ENCODE measurements around the gene PDLIM5. TPM values are rescaled to one million over a fixed set of nuclear protein-coding genes. Genes with fewer than 3 reads are reported as not detected.
"Not testable (repeated sequence)": the region's sequence is repeated elsewhere in the genome, so short reads cannot be mapped to it uniquely, and the experiment has no call there.

Gene PDLIM5
- total RNA-seq, 1 donor from 2014 or later, result 1,169 TPM

DNA sequence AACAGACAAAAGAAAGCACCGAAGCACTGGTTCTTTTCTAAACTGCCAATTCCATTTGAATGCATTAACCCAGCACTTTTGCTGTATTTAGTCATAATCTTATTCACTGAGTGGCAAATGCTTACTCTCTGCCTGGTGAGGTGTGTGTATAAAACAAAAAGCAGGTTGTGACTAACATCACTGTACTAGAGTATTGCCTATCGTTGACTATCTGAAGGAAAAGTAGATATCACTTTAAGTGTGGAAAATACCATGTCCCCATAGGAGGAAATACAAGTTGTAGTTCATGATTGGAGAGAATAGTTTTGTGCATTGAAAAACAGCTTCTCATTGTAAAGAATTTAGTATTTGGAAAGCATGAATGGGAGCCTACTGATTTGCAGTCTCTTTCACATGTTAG is 2.7 kb downstream of the PDLIM5 start:
- ATAC-seq (no peak), DNase-seq (no peak)
- intact Hi-C loops (cut with micrococcal nuclease), result loop anchor here (5.0 to 10.0 kb wide), 2 partner anchors 42 to 90 kb away; no protein-coding TSS in a partner anchor

DNA sequence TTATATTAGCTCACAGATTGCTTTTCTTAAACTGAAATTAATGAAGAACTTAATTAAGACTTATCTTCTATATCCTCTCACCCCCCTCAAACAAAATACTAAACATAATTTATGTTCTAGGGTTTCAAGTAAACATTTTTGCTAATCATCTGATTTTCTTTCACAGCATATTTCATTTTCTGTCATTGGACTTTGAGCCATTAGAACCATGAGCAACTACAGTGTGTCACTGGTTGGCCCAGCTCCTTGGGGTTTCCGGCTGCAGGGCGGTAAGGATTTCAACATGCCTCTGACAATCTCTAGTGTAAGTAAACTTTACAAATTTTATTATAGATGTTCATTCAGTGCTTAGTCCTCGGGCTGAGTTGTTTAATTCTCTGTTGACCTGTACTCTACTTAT is 3.3 kb downstream of the PDLIM5 start:
- intact Hi-C loops (cut with micrococcal nuclease), result loop anchor here (10.0 kb wide), 1 partner anchor 90 kb away; no protein-coding TSS in a partner anchor
- no peak for ATAC-seq
- peak; percentile 68 for DNase-seq

DNA sequence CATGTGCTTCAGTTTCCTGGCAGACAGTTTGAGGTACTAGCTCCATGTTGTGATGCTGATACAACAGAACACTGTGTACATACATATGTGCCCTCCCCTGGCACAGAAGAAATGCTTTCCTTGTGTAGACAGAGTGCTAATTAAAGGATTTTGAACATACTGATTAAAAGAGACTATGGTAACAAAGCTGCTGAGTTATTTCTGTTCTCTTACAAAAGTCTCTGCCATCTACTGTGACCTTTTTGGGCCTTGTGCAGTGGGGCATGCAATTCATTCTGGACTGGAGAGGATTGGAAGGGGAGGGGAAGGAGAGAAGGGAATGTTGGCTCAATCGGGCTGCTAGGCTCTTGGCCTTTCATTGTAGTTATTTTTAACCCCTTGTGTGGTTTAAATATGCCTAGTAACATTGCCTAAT is 6.0 kb downstream of the PDLIM5 start:
- ATAC-seq, result peak; percentile 90
- intact Hi-C loops (cut with micrococcal nuclease), result loop anchor here (10.0 kb wide), 1 partner anchor 87 kb away; no protein-coding TSS in a partner anchor
- DNase-seq, result no peak

DNA sequence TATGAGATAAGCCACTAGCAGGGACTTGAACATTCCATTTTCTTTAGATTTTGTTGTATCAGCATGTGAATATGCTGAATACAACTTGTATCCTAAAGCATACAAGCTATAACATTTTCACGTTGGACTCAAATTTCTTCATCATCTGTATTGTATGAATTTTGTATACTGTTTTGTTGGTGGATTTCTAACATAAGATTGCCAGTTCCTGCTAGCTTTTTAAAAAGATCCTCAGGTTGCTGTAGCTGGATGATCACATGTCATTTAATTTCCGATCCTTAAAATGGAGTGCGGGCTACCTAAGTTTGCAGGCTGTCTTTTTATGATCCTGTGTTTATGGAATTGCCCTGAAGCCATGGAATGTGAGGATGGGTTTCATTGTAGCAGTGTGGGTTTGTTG is 6.9 kb downstream of the PDLIM5 start:
- ATAC-seq, result no peak
- no peak for DNase-seq
- intact Hi-C loops (cut with micrococcal nuclease), result loop anchor here (10.0 kb wide), 1 partner anchor 86 kb away; no protein-coding TSS in a partner anchor

DNA sequence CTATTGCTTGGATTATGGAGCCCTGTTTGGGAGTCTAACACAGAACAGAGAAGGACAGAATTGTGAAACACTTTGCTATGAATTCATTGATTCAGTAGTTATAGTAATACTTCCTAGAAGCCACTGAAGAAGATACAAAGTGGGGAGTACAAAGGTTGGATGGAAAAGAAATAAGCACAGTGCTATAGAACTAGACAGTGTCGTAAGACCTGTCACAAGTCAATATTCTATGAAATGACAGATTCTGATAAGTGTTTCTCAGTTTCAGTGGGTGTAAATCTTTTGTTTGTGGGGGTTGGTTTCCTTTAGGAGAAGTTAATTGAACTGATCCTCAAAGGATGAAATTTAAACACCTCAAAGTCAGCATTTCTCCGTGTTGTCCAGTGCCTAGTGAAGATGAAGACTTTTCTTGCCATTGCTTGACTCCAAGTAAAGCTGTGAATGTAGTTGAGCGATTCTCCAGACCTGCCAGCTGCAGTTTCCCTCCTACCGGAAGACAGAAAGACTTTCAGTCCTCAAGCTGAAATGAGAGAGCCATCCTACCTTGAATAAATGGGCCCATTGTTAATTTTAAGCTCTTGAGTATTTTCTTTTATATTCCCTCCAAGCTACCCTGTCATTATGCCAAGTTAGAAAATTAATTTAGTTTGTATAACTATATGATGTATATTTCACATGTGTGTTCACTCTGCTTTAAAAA is 7.9 kb downstream of the PDLIM5 start:
- intact Hi-C loops (cut with micrococcal nuclease), result loop anchor here (10.0 kb wide), 1 partner anchor 85 kb away; no protein-coding TSS in a partner anchor
- DNase-seq (no peak), ATAC-seq (no peak)

DNA sequence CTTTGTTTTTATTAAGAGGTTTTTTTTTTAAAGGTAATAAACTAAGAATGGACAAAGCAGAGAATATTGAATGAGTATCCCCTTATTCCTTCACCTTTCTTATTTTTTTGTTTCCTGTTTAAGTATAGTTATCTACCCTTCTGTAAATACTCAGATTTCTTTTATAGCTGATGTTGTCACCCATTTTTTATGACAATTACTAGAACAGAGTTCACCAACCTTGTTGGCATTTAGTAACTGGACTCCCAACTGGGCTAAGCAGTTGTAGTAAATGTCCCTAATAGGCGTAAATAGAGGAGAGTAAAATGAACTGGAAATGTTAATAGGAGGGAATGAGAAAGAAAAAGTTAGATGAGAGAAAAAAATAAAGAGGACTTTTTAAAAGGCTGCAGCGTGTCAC is 9.8 kb downstream of the PDLIM5 start:
- no peak for DNase-seq
- intact Hi-C loops (cut with micrococcal nuclease), result no loop called here
- no peak for ATAC-seq

DNA sequence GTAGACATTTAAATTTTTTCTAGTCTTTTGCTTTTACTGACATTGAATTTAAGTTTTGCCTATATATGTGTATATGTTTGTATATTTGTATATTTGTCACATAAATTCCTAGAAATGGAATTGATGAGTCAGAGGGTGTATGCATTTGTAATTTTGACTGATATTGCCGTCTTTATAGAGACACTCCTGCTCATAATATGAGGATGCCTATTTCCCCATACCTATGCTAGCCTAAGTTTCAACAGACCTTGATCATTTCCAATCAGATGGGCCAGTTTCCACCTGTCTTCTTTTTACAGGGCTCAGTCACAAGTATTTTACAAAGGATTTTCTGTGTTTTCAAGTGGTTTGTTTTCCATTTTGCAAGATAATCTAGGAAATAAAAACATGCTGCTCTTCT is 10.8 kb downstream of the PDLIM5 start:
- DNase-seq, result no peak
- intact Hi-C loops (cut with micrococcal nuclease), result no loop called here
- no peak for ATAC-seq

DNA sequence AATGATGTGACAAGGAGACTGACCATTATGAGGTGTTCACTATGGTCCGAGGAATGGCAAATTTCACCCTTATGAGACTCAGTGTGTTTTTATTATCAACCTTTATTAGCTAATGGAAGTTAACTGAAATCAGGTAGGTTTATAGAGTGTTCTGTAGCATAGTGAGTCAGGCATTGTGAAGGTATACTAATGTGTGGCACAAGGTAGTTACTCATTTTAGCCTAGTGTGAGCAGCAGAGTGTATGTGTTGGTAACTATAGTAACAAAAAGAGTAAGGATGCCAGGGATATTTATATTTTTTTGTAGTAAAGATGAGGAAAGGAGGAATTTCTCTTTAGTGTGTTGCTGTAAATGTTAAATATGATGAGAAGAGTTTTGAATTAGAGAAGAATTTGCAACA is 12.0 kb downstream of the PDLIM5 start:
- no peak for ATAC-seq
- intact Hi-C loops (cut with micrococcal nuclease), result no loop called here

DNA sequence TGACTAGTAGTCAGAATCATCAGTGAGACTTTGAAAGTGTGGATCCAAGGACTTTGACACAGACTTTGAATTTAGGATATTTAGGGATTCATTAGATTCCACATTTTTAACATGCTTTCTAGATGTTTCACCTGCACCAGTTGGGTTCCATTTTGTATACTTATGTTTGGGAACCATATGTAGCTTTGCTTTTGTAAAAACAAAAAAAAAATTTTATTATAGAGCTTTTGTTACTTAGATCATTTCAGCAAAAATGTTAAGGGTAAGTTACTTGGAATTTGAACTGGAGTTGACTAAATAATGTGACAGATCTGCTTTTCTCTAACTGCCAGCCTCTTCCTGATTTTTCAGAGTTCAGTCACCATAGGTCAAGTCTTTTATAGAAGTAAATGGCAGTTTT is 14.6 kb downstream of the PDLIM5 start:
- ATAC-seq (no peak), DNase-seq (no peak)
- intact Hi-C loops (cut with micrococcal nuclease), result no loop called here

More for the DNA sequence above, 12.0 kb downstream of the PDLIM5 start:
- no peak for DNase-seq

DNA sequence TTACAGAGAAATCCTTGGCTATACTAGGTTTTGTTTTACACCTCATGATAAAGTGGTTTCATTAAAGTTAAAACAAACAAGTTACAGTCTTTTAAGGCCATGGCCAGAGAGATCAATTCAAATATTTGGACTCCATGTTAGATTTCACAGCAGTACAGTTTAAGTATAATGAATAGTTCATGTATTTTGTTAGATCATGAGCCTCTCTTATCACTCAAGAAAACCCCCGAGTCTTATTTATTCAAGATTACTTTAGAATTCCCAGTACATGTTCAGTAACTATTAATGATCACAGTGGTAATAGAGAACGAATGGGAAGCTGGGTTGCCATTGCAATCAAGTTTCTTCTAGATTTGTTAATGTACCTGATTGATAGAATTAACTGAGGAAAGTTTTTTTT is 15.2 kb downstream of the PDLIM5 start:
- ATAC-seq (no peak), DNase-seq (no peak)
- intact Hi-C loops (cut with micrococcal nuclease), result no loop called here

DNA sequence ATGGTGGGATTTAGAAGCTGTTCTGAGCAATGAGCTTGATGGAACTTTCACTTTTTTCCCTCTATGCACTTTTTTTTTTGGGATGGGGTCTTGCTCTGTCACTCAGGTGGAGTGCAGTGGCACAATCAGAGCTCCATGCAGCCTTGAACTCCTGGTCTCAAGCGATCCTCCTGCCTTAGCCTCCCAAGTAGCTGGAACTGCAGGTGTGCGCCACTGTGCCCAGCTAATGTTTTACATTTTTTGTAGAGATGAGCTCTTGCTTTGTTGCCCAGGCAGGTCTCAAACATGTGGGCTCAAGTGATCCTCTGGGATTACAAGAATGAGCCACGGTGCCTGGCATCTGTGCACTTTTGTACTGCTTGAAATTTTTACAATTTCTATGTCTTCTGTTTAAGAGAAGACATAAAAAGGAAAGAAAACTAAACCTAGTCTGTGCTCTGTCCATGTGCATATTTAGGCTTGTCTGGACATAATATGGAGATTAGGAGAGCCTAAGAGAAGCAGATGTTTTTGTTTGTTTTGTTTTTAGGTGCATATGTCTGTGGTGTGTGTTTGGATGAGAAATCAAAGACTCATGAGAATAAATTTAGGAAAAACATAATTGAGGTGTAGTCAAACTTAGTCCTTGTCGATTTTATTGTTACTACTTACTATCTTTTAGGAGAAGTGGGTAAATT is 16.5 kb downstream of the PDLIM5 start:
- DNase-seq, result no peak
- ATAC-seq, result no peak
- intact Hi-C loops (cut with micrococcal nuclease), result no loop called here

DNA sequence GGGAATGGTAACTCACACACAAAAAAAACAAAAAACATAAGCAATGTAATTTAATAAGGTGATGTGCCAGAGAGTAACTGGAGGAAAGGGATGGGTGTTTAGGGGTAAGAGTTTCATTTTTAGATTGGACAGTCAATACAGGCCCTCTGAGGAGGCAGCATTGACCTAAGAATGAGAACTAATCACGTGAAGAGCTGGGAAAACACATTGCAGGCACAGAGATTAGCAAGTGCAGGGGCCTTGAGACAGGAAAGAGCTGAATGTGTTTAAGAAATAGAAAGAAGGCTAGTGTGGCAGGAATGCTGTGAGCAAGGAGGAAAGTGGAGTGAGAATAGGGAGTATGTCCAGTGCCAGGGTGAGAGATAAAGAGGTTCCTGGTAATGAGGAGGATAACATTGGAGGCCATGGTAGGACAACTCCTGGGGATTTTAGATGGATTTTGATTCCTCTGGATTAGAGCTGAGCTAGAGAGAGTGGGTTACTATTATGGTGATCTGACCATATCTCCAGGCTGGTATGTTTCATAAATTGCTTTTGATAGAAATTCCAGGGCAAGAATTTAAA is 17.6 kb downstream of the PDLIM5 start:
- intact Hi-C loops (cut with micrococcal nuclease), result no loop called here
- peak; percentile 7 for ATAC-seq

DNA sequence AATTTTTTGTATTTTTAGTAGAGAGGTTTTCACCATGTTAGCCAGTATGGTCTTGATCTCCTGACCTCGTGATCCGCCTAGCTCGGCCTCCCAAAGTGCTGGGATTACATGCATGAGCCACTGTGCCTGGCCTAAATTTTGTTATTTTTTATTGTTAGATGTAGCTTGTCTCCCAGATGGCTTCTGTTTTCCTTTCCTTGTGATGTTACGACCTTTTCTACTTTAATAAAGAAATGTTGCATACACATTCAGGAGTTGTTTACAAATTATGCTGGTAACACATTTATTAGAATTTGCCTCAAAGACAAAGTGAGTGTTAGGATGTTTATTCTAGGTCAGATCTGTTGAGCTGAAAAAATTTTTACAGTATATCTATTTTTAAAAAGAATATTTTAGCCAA is 18.4 kb downstream of the PDLIM5 start:
- DNase-seq, result no peak
- intact Hi-C loops (cut with micrococcal nuclease), result no loop called here
- ATAC-seq, result no peak

More for the DNA sequence above, 17.6 kb downstream of the PDLIM5 start:
- DNase-seq, result no peak

DNA sequence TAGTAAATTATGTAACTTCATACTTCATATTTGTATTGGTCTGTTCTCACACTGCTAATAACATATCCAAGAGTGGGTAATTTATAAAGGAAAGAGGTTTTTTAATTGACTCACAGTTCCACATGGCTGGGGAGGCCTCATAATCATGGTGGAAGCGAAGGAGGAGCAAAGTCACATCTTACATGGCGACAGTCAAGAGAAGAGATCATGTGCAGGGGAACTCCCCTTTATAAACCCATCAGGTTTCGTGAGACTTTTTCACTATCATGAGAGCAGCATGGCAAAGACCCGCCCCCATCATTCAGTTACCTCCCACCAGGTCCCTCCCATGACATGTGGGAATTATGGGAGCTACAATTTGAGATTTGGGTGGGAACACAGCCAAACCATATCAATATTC is 19.0 kb downstream of the PDLIM5 start:
- intact Hi-C loops (cut with micrococcal nuclease); DNase-seq: not testable (repeated sequence)

DNA sequence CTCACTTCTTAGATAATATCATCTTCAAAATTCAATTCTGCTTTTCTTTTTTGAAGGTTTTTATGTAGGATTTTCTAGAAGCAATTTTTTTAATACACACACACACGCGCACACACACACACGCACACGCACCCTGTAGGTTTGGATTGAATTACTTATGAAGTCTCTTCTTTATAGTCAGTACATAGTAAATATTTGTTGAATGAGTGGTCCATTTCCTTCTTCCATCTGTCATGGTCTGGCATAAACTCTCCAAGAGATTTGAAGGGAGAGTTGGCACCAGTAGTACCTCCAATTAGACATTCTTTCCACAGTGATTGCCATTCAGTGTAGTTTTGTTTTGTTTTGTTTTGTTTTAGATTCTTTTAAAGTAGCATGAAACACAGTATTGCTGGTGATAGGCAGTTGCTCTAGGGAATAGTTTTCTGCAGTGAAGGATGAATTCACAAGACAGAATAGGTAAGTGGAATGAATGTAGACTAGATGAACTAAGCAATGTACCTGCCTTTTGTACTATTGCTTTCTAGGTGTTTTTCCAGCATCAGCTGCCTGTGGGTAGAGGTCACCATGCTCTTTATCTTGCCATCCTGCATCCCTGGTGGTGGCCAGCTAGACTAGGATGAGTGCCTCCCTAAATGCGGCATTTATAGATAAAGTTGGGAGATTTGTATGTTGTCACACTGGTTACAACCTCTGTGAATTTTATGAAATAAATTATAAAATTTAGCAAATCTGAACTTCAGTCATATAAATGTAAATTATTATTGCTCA is 20.5 kb downstream of the PDLIM5 start:
- intact Hi-C loops (cut with micrococcal nuclease), result no loop called here
- peak; percentile 28 for ATAC-seq
- no peak for DNase-seq

More for the DNA sequence above, 19.0 kb downstream of the PDLIM5 start:
- ATAC-seq, result not testable (repeated sequence)

DNA sequence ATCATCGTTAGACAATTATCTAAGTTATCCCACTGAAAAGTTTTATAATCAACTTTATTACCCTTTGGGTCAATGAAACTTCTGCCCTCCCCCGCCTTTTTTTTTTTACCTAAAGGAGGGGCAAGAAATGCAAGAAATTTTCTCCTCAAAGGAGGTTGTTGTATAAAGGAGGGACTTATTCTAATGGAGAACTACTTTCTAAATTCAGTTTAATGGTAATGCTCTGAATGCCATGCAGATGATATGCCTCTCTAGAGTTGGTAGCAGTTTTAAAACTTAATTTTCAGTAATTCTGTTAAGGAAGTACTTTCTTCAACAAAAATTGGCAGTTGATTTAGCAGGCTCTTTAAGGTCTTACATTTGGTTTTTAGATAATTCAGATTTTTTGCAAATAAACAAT is 23.3 kb downstream of the PDLIM5 start:
- intact Hi-C loops (cut with micrococcal nuclease), result no loop called here
- no peak for ATAC-seq

DNA sequence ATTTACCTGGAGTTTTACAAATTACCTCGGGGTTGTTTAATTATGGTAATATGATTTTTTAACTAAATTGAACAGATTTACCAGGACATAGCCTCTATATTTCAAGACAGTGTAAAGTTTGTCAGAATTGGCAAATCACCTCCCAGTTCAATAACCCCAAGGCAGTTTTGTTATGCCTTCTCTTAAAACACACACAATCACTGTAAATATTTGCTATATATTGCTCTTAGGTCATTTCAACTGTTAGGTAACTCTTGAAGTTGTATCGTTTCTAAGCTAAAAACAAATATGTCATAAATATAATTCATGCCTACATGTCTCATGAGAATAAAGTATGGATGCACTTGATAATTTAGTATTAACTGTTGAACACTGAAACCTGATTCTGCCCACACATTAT is 24.1 kb downstream of the PDLIM5 start:
- DNase-seq, result no peak
- intact Hi-C loops (cut with micrococcal nuclease), result no loop called here
- no peak for ATAC-seq

More for the DNA sequence above, 23.3 kb downstream of the PDLIM5 start:
- no peak for DNase-seq

DNA sequence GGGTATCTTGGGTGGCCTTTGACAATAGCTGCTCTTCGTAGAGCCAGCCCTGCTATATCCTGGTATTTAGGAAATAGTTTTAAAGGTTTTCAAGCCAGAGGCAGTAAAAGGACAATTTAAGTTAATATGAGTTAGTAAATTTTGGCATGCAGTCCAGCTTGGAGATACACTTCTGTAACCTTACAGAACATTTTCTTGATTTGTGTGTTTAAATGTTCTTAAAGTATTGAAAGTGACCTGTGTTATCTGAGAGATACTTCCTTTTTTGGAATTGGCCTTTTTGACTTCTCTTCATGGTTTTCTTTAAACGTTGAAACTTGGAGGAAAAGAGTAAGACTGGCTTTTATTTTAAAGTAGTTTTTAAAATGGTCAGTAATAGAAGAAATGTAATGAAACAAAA is 25.5 kb downstream of the PDLIM5 start:
- DNase-seq (no peak), ATAC-seq (no peak)
- intact Hi-C loops (cut with micrococcal nuclease), result no loop called here

DNA sequence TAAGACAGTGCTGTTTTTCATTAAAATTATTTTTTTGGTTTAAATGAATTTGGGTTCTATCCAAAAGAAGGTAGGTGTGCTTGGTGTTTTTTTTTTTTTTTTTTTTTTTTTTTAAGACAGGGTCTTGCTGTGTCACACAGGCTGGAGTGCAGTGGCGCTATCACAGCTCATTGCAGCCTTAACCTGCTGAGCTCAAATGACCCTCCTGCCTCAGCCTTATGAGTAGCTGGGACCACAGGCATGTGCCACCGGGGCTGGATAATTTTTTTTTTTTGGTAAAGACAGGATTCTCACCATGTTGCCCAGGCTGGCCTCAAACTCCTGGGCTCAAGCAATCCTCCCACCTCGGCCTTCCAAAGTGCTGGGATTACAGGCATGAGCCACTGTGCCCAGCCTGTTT is 27.1 kb downstream of the PDLIM5 start:
- DNase-seq; intact Hi-C loops (cut with micrococcal nuclease): not testable (repeated sequence)
- peak; percentile 41 for ATAC-seq
